ENCODE results near the gene WDFY3. TPM values are rescaled to one million over a fixed set of nuclear protein-coding genes. Genes with fewer than 3 reads are reported as not detected.

Gene WDFY3
- total and polyA plus RNA-seq, 9 of the 15 experiments (the other 6 are each of a cell fraction or from before 2014, with no cell fraction given): 0.58 to 13.5 (median 9.4) TPM

- in situ Hi-C loops (cut with MboI) (no loop called here), intact Hi-C loops (cut with micrococcal nuclease) (no loop called here)
- no peaks in the 10 kb centered on the region for H3K27me3 ChIP-seq (ENCODE audit: control insufficient read depth in 2 of 2, insufficient read depth in 2 of 2, low read length in 2 of 2)
- ChIA-PET CTCF (ENCODE audit: low intra/inter-chr PET ratio) (no interaction called here), POLR2A (no interaction called here)
- no peaks in the 10 kb centered on the region for H3K9me1 ChIP-seq (ENCODE audit: control insufficient read depth, insufficient read depth, low read length)
- DNase-seq (ENCODE audit: extremely low read depth in 1 of 4, low spot score in 3 of 4) (no peak), FAIRE-seq (no peak), ATAC-seq (no peak)
- 62% methylated on average over 4 of the region's 4 CpGs for WGBS (ENCODE audit: insufficient coverage, low coverage, missing lambda C conversion rate)
- H3K9ac ChIP-seq (ENCODE audit: insufficient read depth in 1 of 2, low read depth in 2 of 2, low read length in 2 of 2): no peak overlapping the region
- H3K27ac ChIP-seq (ENCODE audit: extremely low read depth, low read depth, low read length): no peak overlapping the region
- no peak overlapping the region for H2AFZ ChIP-seq (ENCODE audit: low read depth, low read length)
- no peaks in the 10 kb centered on the region; the same call in 2 of the 3 replicates for H3K36me3 ChIP-seq (ENCODE audit: control insufficient read depth, insufficient read depth, low read length)
- no peaks in the 10 kb centered on the region for H3K9me3 ChIP-seq (replicated peaks; ENCODE audit: control insufficient read depth, insufficient read depth, low read depth, low read length)
- no TSS peak for BruUV-seq (replicated peaks)
- H3K79me2 ChIP-seq (ENCODE audit: control insufficient read depth, insufficient read depth, low read length): no peaks in the 10 kb centered on the region
- TF ChIP-seq SIRT6 (IDR thresholded peaks at IDR 0.05; ENCODE audit: low read depth, low read length): no peak
- no peaks in the 10 kb centered on the region for H4K20me1 ChIP-seq (replicated peaks; ENCODE audit: control insufficient read depth, insufficient read depth, low read length)
- no peak overlapping the region for H3K4me2 ChIP-seq (ENCODE audit: insufficient read depth, low read length)
- no peaks in the 10 kb centered on the region for H3K4me1 ChIP-seq (replicated peaks in 1 of 2; ENCODE audit: control insufficient read depth in 2 of 2, insufficient read depth in 2 of 2, low read length in 2 of 2)
- no peak overlapping the region for H3K4me3 ChIP-seq
Observed at GRCh38 chr4:84697615-84698201, 268.8 kb downstream of the WDFY3 start.

- ChIA-PET CTCF (ENCODE audit: low intra/inter-chr PET ratio) (no interaction called here), POLR2A (no interaction called here)
- BruUV-seq (replicated peaks): no TSS peak
- Histone ChIP-seq H3K4me3 (no peak overlapping the region), H3K4me1 (replicated peaks in 1 of 2; ENCODE audit: control insufficient read depth in 2 of 2, insufficient read depth in 2 of 2, low read length in 2 of 2) (no peaks in the 10 kb centered on the region; a peak in 1 of 5 replicates), H4K20me1 (replicated peaks; ENCODE audit: control insufficient read depth, insufficient read depth, low read length) (no peaks in the 10 kb centered on the region), H3K36me3 (ENCODE audit: control insufficient read depth, insufficient read depth, low read length) (no peaks in the 10 kb centered on the region; the same call in 2 of the 3 replicates), H2AFZ (ENCODE audit: low read depth, low read length) (peak overlapping the region; percentile 20; the same call in 1 of the 2 replicates), H3K4me2 (ENCODE audit: insufficient read depth, low read length) (no peak overlapping the region), H3K79me2 (ENCODE audit: control insufficient read depth, insufficient read depth, low read length) (no peaks in the 10 kb centered on the region), H3K9me3 (replicated peaks; ENCODE audit: control insufficient read depth, insufficient read depth, low read depth, low read length) (no peaks in the 10 kb centered on the region), H3K27me3 (ENCODE audit: control insufficient read depth in 2 of 2, insufficient read depth in 2 of 2, low read length in 2 of 2) (no peaks in the 10 kb centered on the region), H3K9me1 (ENCODE audit: control insufficient read depth, insufficient read depth, low read length) (no peaks in the 10 kb centered on the region), H3K27ac (ENCODE audit: extremely low read depth, low read depth, low read length) (no peak overlapping the region), H3K9ac (ENCODE audit: insufficient read depth in 1 of 2, low read depth in 2 of 2, low read length in 2 of 2) (no peak overlapping the region)
- in situ Hi-C loops (cut with MboI): no loop called here
- DNase-seq (ENCODE audit: extremely low read depth in 1 of 4, low spot score in 3 of 4): no peak
- intact Hi-C loops (cut with micrococcal nuclease): no loop called here
- no peak for FAIRE-seq
- WGBS (ENCODE audit: insufficient coverage, low coverage, missing lambda C conversion rate): 42% methylated on average over 2 of the region's 2 CpGs
- no peak for ATAC-seq
- peak; percentile 86 for TF ChIP-seq CEBPB (tag; IDR thresholded peaks at IDR 0.05)
- peak; percentile 72 for TF ChIP-seq ZSCAN32 (CRISPR knock-in tag; IDR thresholded peaks at IDR 0.05)
- TF ChIP-seq ZBTB2 (IDR thresholded peaks at IDR 0.05): no peak
- no peak for TF ChIP-seq MTA2 (IDR thresholded peaks at IDR 0.05; ENCODE audit: low read depth)
- peak; percentile 66 to 70 for TF ChIP-seq TRIM24 (IDR thresholded peaks at IDR 0.05)
- no peak for TF ChIP-seq MBD2 (IDR thresholded peaks at IDR 0.05; ENCODE audit: borderline replicate concordance, low read depth)
- TF ChIP-seq ATF3 (IDR thresholded peaks at IDR 0.05): peak; percentile 90
- no peak for TF ChIP-seq ATF3 (CRISPR knock-in tag; conservative IDR thresholded peaks at IDR 0.05)
- TF ChIP-seq ZBTB9 (CRISPR knock-in tag; IDR thresholded peaks at IDR 0.05): no peak
- peak; percentile 24; the same call in 1 of the 2 replicates for TF ChIP-seq CEBPG (CRISPR knock-in tag; IDR thresholded peaks at IDR 0.05)
- TF ChIP-seq CEBPG (tag; conservative IDR thresholded peaks at IDR 0.05 in 1 of 2, IDR thresholded peaks at IDR 0.05 in 1 of 2): peak; percentile 94 to 98
Observed at GRCh38 chr4:84697159-84697558, 269.3 kb downstream of the WDFY3 start.
